ENCODE measurements around the gene GM2A. TPM values are rescaled to one million over a fixed set of nuclear protein-coding genes. Genes with fewer than 3 reads are reported as not detected.

Gene GM2A
- total RNA-seq, 1 experiment from 2014 or later = 24.5 TPM

GRCh38 chr5:151240924-151241635 is 11.9 kb upstream of the GM2A start:
- BruUV-seq (replicated peaks) = no TSS peak
- H3K79me2 ChIP-seq (ENCODE audit: low read depth) = no peaks in the 10 kb centered on the region
- no peak overlapping the region for H2AFZ ChIP-seq
- intact Hi-C loops (cut with micrococcal nuclease; ENCODE audit: unreplicated experiment) = no loop called here
- no peaks in the 10 kb centered on the region for H3K9me2 ChIP-seq (ENCODE audit: insufficient read depth)
- no peak for TF ChIP-seq EZH2 (IDR thresholded peaks at IDR 0.05; ENCODE audit: low read depth)
- no peak for TF ChIP-seq CTCF (conservative IDR thresholded peaks at IDR 0.05)
- H4K20me1 ChIP-seq (ENCODE audit: insufficient read depth) = no peaks in the 10 kb centered on the region
- CTCF ChIA-PET = interaction anchor here (0.5 to 1.0 kb wide), 3 partner anchors 12 to 123 kb away, joined by 5 to 7 read pairs (median 5); partner anchors contain the start of gene GM2A
- no peak overlapping the region for H3K4me2 ChIP-seq
- POLR2A ChIA-PET (ENCODE audit: unreplicated experiment) = interaction anchor here (0.6 to 0.7 kb wide), 2 partner anchors 12 to 13 kb away, joined by 3 read pairs; partner anchors contain the start of gene GM2A
- no peaks in the 10 kb centered on the region for H3K36me3 ChIP-seq (ENCODE audit: low read depth)
- H3F3A ChIP-seq (ENCODE audit: insufficient read depth, low read depth) = no peaks in the 10 kb centered on the region
- no peaks in the 10 kb centered on the region for H3K27me3 ChIP-seq (ENCODE audit: insufficient read depth, low read depth)
- H3K27ac ChIP-seq = no peak overlapping the region
- peak; percentile 64 to 72 for DNase-seq
- H3K4me3 ChIP-seq = no peak overlapping the region
- H3K9me3 ChIP-seq (ENCODE audit: insufficient read depth, low read depth) = no peaks in the 10 kb centered on the region
- peaks cover 8% of the 10 kb centered on the region for H3K4me1 ChIP-seq (replicated peaks; ENCODE audit: insufficient read depth)

GRCh38 chr5:151243127-151243526 is 9.9 kb upstream of the GM2A start:
- Histone ChIP-seq H3K36me3 (ENCODE audit: low read depth) (no peaks in the 10 kb centered on the region), H4K20me1 (ENCODE audit: insufficient read depth) (no peaks in the 10 kb centered on the region), H3K4me3 (no peak overlapping the region), H3K9me2 (ENCODE audit: insufficient read depth) (no peaks in the 10 kb centered on the region), H3K27ac (no peak overlapping the region), H3F3A (ENCODE audit: insufficient read depth, low read depth) (no peaks in the 10 kb centered on the region), H3K27me3 (ENCODE audit: insufficient read depth, low read depth) (no peaks in the 10 kb centered on the region), H3K4me2 (no peak overlapping the region), H3K9me3 (ENCODE audit: insufficient read depth, low read depth) (no peaks in the 10 kb centered on the region), H2AFZ (no peak overlapping the region), H3K4me1 (replicated peaks; ENCODE audit: insufficient read depth) (peaks cover 8% of the 10 kb centered on the region), H3K79me2 (ENCODE audit: low read depth) (no peaks in the 10 kb centered on the region)
- no peak for TF ChIP-seq EZH2 (IDR thresholded peaks at IDR 0.05; ENCODE audit: low read depth)
- TF ChIP-seq CTCF (conservative IDR thresholded peaks at IDR 0.05) = no peak
- CTCF ChIA-PET = interaction anchor here (0.6 kb wide), 1 partner anchor 241 kb away, joined by 6 read pairs; no protein-coding TSS in a partner anchor
- POLR2A ChIA-PET (ENCODE audit: unreplicated experiment) = no interaction called here
- DNase-seq = no peak
- no TSS peak for BruUV-seq (replicated peaks)
- intact Hi-C loops (cut with micrococcal nuclease; ENCODE audit: unreplicated experiment) = no loop called here

DNA sequence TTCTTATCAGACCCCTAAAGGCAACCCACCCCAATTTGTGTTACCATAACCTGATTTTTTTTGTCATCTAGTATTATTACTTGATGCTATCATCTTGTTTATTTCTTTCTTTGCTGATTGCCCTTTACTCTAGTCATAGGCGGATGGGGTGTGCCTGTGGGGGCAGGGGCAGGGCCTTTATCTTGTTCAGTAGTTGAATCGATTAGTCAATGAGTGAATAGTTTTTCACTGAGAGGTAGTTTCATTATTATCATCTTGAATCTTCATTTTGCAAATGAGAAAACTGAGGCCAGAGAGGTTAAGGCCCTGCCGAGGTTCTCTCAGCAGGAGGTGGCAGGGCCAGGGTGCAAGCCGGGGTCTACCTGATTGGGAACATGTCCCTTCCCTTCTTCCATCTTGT is 9.4 kb upstream of the GM2A start:
- ChIA-PET CTCF (no interaction called here), POLR2A (ENCODE audit: unreplicated experiment) (no interaction called here)
- no peak overlapping the region for H2AFZ ChIP-seq
- H3K4me1 ChIP-seq (replicated peaks; ENCODE audit: insufficient read depth) = peaks cover 8% of the 10 kb centered on the region
- H3K4me3 ChIP-seq = no peak overlapping the region
- H3K9me2 ChIP-seq (ENCODE audit: insufficient read depth) = no peaks in the 10 kb centered on the region
- TF ChIP-seq EZH2 (IDR thresholded peaks at IDR 0.05; ENCODE audit: low read depth) (no peak), CTCF (conservative IDR thresholded peaks at IDR 0.05) (no peak)
- H3K27me3 ChIP-seq (ENCODE audit: insufficient read depth, low read depth) = no peaks in the 10 kb centered on the region
- no peaks in the 10 kb centered on the region for H3K79me2 ChIP-seq (ENCODE audit: low read depth)
- H3K9me3 ChIP-seq (ENCODE audit: insufficient read depth, low read depth) = no peaks in the 10 kb centered on the region
- no peak overlapping the region for H3K27ac ChIP-seq
- H3K4me2 ChIP-seq = no peak overlapping the region
- intact Hi-C loops (cut with micrococcal nuclease; ENCODE audit: unreplicated experiment) = no loop called here
- DNase-seq = no peak
- no peaks in the 10 kb centered on the region for H3F3A ChIP-seq (ENCODE audit: insufficient read depth, low read depth)
- BruUV-seq (replicated peaks) = no TSS peak
- no peaks in the 10 kb centered on the region for H3K36me3 ChIP-seq (ENCODE audit: low read depth)
- H4K20me1 ChIP-seq (ENCODE audit: insufficient read depth) = no peaks in the 10 kb centered on the region
